Astrocyte of the spinal cord (primary cell): ENCODE measurements around the gene BBS1.

Experiments used
- DNase-seq: peaks from one replicate; pipeline ENCODE4 v3.0.0; 2011; ENCODE audit warnings: low read depth, low spot score
- H3K4me3 ChIP-seq: 2 replicates; pipeline ENCODE4 v1.5.1; 2011; ENCODE audit warnings: low read depth, mild to moderate bottlenecking, low read length, moderate library complexity
- CTCF ChIP-seq: IDR thresholded peaks from 2 replicates; pipeline ENCODE4 v1.5.1; 2012; ENCODE audit warnings: low read depth, mild to moderate bottlenecking, low read length, inconsistent platforms
- in situ Hi-C: cut with HindIII; loops from 2 replicates; pipeline ENCODE4 v1.10.0; 2017; ENCODE audit warnings: low sequenced_read_pairs

Gene BBS1

GRCh38 chr11:66484806-66485380, 25.5 kb upstream of the BBS1 start:
- TF ChIP-seq CTCF = no peak
- in situ Hi-C loops = no loop called here
- H3K4me3 ChIP-seq = no peak overlapping the region
- no peak for DNase-seq

- TF ChIP-seq CTCF = no peak
- H3K4me3 ChIP-seq = no peak overlapping the region
- DNase-seq = no peak
- in situ Hi-C loops = no loop called here
These were observed 21.5 kb upstream of the BBS1 start for GRCh38 chr11:66488957-66489356.

- in situ Hi-C loops = no loop called here
- no peak for TF ChIP-seq CTCF
- DNase-seq = no peak
- H3K4me3 ChIP-seq = no peak overlapping the region
These were observed 20.8 kb upstream of the BBS1 start for GRCh38 chr11:66489636-66490035.

GRCh38 chr11:66491315-66491935, 19.0 kb upstream of the BBS1 start:
- no peak overlapping the region for H3K4me3 ChIP-seq
- no peak for DNase-seq
- in situ Hi-C loops = no loop called here
- peak; percentile 65 for TF ChIP-seq CTCF

- peak; percentile 14 for DNase-seq
- in situ Hi-C loops = no loop called here
- no peak overlapping the region for H3K4me3 ChIP-seq
- TF ChIP-seq CTCF = no peak
These were observed 18.1 kb upstream of the BBS1 start for GRCh38 chr11:66492161-66492865.

- no peak for DNase-seq
- H3K4me3 ChIP-seq = no peak overlapping the region
- in situ Hi-C loops = no loop called here
- no peak for TF ChIP-seq CTCF
These were observed 17.3 kb upstream of the BBS1 start for GRCh38 chr11:66493130-66493529.
